Lower leg skin (tissue), 3 donors: ENCODE measurements around the gene ADIPOQ.
"Not testable (repeated sequence)": the region's sequence is repeated elsewhere in the genome, so short reads cannot be mapped to it uniquely, and the experiment has no call there.

ENCODE experiments used
- CTCF ChIP-seq, 3 donors: fragments of 450-650 bp; IDR thresholded peaks; one replicate each; pipeline ENCODE4 v1.5.1; 2016; ENCODE audit warnings: antibody characterized with exemption in 3 of 3, mild to moderate bottlenecking in 3 of 3, moderate library complexity in 2 of 3
- POLR2A ChIP-seq, 2 donors: fragments of 450-650 bp; IDR thresholded peaks; one replicate each; pipeline ENCODE4 v1.6.1; 2016 to 2017; ENCODE audit warnings: antibody characterized with exemption in 2 of 2, mild to moderate bottlenecking in 1 of 2, moderate library complexity in 1 of 2

GRCh38 chr3:186822388-186822759 is 20.1 kb upstream of the ADIPOQ start:
- TF ChIP-seq POLR2A, CTCF (IDR thresholded peaks at IDR 0.05): not testable (repeated sequence)
